GM20000 (cell line): ENCODE data around the gene KLHL25.

ENCODE experiments used
- DNase-seq: peaks from one replicate; pipeline ENCODE4 v3.0.0; 2012; ENCODE audit warnings: low spot score
- TF ChIP-seq, protein P1 (sequence below): IDR thresholded peaks from 2 replicates; pipeline ENCODE4 v1.5.1; 2012; ENCODE audit warnings: mild to moderate bottlenecking, control low read depth; ENCODE audit errors: extremely low read depth, missing control alignments

KLHL25 gene

DNA sequence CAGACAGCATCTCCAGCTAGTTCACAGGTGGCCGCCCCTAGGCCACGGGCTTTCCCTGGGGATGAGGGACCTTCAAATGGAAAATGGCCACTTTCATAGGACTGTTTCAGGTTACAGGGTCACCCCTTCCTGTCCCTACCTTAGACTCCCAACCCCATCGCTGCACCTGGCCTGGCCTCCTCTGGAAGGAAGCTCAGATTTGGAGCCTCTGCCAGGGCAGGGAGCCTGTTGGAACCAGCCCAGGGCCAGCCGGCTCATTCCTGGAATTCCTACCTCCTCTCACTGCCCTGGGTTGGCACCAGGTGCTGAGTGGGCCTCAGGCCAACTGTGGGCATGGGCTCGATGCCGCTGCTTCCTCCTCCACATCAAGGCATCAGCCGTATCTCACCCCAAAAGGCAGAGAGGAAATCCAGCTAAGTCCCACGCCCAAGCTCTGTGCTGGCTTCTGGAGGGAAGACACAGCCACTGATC, 42.2 kb downstream of the KLHL25 start:
- TF ChIP-seq, protein P1, sequence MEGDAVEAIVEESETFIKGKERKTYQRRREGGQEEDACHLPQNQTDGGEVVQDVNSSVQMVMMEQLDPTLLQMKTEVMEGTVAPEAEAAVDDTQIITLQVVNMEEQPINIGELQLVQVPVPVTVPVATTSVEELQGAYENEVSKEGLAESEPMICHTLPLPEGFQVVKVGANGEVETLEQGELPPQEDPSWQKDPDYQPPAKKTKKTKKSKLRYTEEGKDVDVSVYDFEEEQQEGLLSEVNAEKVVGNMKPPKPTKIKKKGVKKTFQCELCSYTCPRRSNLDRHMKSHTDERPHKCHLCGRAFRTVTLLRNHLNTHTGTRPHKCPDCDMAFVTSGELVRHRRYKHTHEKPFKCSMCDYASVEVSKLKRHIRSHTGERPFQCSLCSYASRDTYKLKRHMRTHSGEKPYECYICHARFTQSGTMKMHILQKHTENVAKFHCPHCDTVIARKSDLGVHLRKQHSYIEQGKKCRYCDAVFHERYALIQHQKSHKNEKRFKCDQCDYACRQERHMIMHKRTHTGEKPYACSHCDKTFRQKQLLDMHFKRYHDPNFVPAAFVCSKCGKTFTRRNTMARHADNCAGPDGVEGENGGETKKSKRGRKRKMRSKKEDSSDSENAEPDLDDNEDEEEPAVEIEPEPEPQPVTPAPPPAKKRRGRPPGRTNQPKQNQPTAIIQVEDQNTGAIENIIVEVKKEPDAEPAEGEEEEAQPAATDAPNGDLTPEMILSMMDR, result no peak
- no peak for DNase-seq

DNA sequence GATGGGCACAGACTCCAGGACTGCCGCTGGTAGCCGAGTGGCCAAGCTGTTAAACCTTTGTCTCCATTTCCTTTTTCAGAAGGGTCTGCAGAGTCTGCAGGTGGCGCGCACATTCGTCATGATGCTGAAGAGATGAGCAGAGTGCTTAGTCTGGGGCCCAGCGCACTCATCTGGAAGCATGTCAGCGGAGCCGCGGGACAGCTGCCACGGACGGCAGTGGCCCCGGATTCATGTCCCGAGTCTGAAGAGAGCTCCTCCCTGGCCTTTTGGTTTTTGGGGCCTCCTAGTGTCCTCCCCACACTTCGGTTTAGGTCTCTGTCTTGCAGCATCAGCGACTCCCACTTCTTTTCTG, 42.6 kb downstream of the KLHL25 start:
- TF ChIP-seq, protein P1, result no peak
- no peak for DNase-seq

DNA sequence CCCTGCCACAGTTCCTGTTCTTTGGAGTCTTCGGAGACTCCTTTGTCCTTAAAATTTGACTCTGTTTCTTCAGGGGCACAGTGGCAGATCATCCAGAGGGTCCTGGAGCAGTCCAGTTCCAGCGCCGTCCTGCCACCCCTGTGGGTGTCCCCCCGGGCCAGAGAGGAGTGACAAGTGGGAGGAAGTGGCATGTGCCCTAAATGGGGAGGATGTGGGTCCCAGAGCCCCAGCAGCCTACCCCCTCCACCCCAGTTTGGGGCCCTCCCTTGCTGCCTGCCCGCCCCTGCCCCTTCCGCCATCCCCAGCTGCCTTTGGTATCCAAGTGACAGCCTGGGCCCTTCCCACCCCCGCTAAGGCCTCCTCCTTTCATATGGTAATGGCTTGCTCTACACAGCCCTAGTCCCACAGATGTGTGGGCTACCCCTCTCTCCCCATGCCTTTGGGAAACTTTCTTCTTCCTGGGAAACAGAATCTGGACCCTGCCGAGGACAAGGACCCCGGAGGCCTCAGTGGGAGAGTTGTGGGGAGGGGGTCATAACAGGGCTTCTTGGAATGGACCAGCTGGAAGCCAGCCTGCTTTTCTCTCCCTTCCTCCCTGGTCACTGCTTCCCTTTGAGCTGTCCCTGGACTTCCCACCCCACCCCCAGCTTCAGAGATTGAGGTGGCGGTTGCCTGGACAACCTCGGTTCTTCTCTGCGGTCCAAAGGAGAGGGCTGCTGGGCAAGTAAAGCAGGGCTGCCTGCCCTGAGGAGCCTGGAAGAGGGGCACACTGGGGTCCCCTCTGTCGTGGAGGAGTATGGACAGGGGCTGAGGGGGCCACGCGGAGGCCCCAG, 43.2 kb downstream of the KLHL25 start:
- no peak for DNase-seq
- TF ChIP-seq, protein P1, result no peak

DNA sequence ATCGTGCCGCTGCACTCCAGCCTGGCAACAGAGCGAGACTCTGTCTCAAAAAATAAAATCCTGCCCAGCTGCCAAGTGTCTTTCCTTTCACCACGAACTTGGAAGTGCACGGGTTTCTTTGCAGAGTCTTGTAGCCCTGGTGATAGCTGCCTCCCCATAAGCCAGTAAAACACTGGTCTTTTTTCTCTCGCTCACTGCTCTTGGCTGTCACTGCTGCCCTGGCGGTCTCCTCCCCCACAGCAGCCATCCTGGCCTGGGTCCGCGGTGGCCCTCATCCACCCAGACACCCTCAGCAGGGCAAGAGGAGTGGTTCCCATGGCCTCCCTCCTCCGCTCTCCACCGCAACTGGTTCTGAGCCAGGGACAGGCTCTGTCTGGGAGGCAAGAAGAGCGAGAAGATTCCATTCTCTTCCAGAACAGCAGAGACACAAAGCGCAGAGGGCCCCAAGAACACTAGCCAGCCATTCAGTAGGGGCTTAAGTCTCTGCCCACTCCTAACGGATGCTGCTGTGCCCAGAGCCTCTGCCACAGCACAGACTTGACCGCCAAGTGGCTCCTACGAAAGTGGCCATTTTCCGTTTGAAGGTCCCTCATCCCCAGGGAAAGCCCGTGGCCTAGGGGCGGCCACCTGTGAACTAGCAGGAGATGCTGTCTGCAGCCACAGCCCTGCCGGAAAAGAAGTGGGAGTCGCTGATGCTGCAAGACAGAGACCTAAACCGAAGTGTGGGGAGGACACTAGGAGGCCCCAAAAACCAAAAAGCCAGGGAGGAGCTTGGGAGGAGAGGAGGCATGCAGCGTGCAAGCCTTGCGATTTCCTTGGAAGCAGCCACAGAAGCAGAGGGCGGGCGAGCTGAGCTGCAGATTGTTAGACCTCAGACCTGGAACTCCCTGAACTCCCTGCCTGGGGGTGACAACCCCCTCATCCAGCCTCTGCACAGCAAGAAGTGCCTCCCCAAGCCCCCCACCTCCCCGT, 44.1 kb downstream of the KLHL25 start:
- TF ChIP-seq, protein P1, result no peak
- no peak for DNase-seq

DNA sequence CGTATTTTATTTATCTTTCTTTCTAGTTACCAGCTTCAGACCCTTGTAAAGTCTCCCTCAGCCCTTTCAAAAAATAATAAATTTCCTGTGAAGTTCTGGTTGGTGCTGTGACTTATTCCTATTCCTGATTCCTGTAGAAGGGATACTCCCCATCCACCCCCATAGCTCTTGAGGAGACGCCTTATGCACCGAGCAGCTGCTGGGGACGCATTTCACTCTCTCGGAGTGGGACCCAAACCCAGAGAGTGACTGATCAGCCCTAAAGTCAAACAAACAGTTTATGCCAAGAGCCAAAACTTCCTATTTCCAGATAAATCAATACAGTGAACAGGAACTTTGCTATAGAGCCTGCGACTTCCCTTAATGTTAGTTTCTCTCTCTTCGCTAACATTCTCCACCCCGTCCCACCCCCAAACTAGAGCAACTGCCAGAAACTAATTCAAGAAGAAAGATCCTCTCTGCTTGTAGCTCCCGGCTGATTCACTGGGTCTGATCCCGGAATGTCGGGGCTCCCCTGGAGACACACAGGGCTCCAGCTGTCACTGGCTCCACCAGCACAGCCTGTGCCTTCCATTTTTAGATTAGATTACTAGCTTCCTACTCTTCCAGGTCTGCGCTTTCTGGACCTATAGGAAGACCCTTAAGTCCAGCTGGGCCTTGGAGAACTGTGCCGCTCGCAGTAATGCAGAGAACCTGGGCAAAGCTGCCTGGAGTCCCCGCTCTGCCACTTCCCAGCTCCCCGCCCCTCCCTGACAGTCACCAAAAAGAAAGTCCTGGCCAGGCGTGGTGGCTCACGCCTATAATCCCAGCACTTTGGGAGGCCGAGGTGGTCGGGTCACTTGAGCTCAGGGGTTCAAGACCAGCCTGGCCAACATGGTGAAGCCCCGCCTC, 45.2 kb downstream of the KLHL25 start:
- TF ChIP-seq, protein P1, result no peak
- DNase-seq, result no peak

DNA sequence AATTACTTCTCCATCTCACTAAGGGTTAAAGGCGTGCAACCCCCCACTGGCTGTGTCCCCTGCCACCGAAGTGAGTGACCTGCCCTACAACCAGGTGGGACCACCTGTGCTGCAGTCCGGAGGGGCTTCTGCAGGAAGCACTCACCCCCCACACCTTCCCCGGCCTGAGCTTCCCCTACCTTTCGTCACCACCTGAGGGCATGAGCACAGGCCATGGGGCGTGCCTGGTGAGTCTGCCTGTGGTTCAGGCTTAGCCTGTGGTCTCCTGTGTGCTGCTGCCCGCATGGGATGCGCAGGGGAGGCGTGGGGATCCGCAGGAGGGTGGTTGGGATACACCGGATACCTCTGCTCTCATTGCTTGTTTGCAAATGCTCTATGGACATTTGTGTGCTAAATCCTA, 46.0 kb downstream of the KLHL25 start:
- no peak for DNase-seq
- TF ChIP-seq, protein P1, result no peak
